HepG2 (cell line): Measurements from ENCODE around the gene CEP43. TPM values are rescaled to one million over a fixed set of nuclear protein-coding genes. Genes with fewer than 3 reads are reported as not detected.

Experiments used
- EEA1 ChIP-seq: sonication (generic); formaldehyde crosslinking; IDR thresholded peaks from 2 replicates; pipeline ENCODE4 v1.5.1; 2020; ENCODE audit warnings: mild to moderate bottlenecking, missing genetic modification reagents, borderline replicate concordance
- FOXP4 ChIP-seq: sonication (generic); formaldehyde crosslinking; IDR thresholded peaks from 2 replicates; pipeline ENCODE4 v1.4.0; 2020; ENCODE audit warnings: missing genetic modification reagents
- HNF1A ChIP-seq, 2 experiments: sonication (generic) in 1 of 2; formaldehyde crosslinking in 1 of 2; IDR thresholded peaks; 2 replicates each; pipeline versions ENCODE4 v1.4.0 to v1.6.1; 2016 to 2020; ENCODE audit warnings: borderline replicate concordance in 1 of 2, low read depth in 1 of 2, mild to moderate bottlenecking in 1 of 2, missing genetic modification reagents in 1 of 2
- LCORL ChIP-seq, 2 experiments: fragments of 450-650 bp in 1 of 2; sonication (generic) in 1 of 2; formaldehyde crosslinking in 1 of 2; IDR thresholded peaks; 2 replicates each; pipeline versions ENCODE4 v1.5.0 to v1.6.1; 2017 to 2020; ENCODE audit warnings: antibody characterized with exemption in 1 of 2, missing genetic modification reagents in 1 of 2
- MTF2 ChIP-seq: sonication (generic); formaldehyde crosslinking; IDR thresholded peaks from 2 replicates; pipeline ENCODE4 v1.5.0; 2020; ENCODE audit warnings: missing genetic modification reagents, borderline replicate concordance
- RBM39 ChIP-seq: fragments of 200-400 bp; formaldehyde crosslinking; IDR thresholded peaks from one replicate; pipeline ENCODE4 v1.6.1; 2018; ENCODE audit warnings: antibody characterized with exemption, mild to moderate bottlenecking, low read depth, low read length; ENCODE audit not compliant: poor library complexity, severe bottlenecking
- ZNF205 ChIP-seq: IDR thresholded peaks from 2 replicates; pipeline ENCODE4 v1.6.1; 2018; ENCODE audit warnings: missing biosample characterization, missing genetic modification reagents
- ZNF224 ChIP-seq: sonication (generic); formaldehyde crosslinking; IDR thresholded peaks from 2 replicates; pipeline ENCODE4 v1.5.0; 2020; ENCODE audit warnings: mild to moderate bottlenecking, missing genetic modification reagents
- ZNF558 ChIP-seq: sonication (generic); formaldehyde crosslinking; IDR thresholded peaks from 2 replicates; pipeline ENCODE4 v1.9.0; 2022; ENCODE audit warnings: mild to moderate bottlenecking, missing genetic modification reagents, borderline replicate concordance
- ZSCAN20 ChIP-seq: sonication (generic); formaldehyde crosslinking; IDR thresholded peaks from 2 replicates; pipeline ENCODE4 v1.4.0; 2020; ENCODE audit warnings: missing genetic modification reagents, mild to moderate bottlenecking, borderline replicate concordance
- ZSCAN22 ChIP-seq: sonication (generic); formaldehyde crosslinking; IDR thresholded peaks from 2 replicates; pipeline ENCODE4 v1.4.0; 2020; ENCODE audit warnings: mild to moderate bottlenecking, missing genetic modification reagents
- polyA plus RNA-seq, 8 experiments: library from polyadenylated mRNA; depleted of rRNA in 3 of 8; stranded (reverse) in 7 of 8; unstranded in 1 of 8; fragments of >200 nt; fragmentation: Illumina TruSeq in 4 of 8; extraction: Trizol in 4 of 8; gene quantifications; 2 replicates each; pipeline versions ENCODE4 v1.2.1 to v1.2.3, GENCODE V29; 2011 to 2016; ENCODE audit warnings: low read depth in 4 of 8, missing spikeins in 1 of 8, mixed read lengths in 1 of 8; ENCODE audit not compliant: insufficient read depth in 1 of 8
- total RNA-seq, 5 experiments: library from RNA; depleted of rRNA; stranded (reverse); fragments of >200 nt; fragmentation: Illumina TruSeq; extraction: Trizol; gene quantifications; 2 replicates each; pipeline ENCODE4 v1.2.3, GENCODE V29; 2016; ENCODE audit warnings: low read depth in 1 of 5
- TF ChIP-seq, protein P1 (sequence below): sonication (generic); formaldehyde crosslinking; IDR thresholded peaks from 2 replicates; pipeline ENCODE4 v1.8.0; 2022; ENCODE audit warnings: low read depth, missing genetic modification reagents
- TF ChIP-seq, protein P2 (sequence below): sonication (generic); formaldehyde crosslinking; IDR thresholded peaks from 2 replicates; pipeline ENCODE4 v1.4.0; 2020; ENCODE audit warnings: missing genetic modification reagents
- TF ChIP-seq, protein P3 (sequence below): fragments of 450-650 bp; IDR thresholded peaks from 2 replicates; pipeline ENCODE4 v1.6.1; 2016

The CEP43 gene
- total and polyA plus RNA-seq, 2 of the 13 experiments (the other 11 are each of a cell fraction or from before 2014, with no cell fraction given) = 29.3 to 73.9 TPM

GRCh38 chr6:166999145-166999883, at the start of gene CEP43 (continued):
- TF ChIP-seq, protein P1, sequence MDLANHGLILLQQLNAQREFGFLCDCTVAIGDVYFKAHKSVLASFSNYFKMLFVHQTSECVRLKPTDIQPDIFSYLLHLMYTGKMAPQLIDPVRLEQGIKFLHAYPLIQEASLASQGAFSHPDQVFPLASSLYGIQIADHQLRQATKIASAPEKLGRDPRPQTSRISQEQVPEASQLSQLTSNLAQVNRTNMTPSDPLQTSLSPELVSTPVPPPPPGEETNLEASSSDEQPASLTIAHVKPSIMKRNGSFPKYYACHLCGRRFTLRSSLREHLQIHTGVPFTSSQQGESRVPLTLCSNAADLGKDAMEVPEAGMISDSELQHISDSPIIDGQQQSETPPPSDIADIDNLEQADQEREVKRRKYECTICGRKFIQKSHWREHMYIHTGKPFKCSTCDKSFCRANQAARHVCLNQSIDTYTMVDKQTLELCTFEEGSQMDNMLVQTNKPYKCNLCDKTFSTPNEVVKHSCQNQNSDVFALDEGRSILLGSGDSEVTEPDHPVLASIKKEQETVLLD (CRISPR knock-in tag) = 0 out of 2 replicates have a peak, but pooled peaks have one; percentile 51
- TF ChIP-seq, protein P2, sequence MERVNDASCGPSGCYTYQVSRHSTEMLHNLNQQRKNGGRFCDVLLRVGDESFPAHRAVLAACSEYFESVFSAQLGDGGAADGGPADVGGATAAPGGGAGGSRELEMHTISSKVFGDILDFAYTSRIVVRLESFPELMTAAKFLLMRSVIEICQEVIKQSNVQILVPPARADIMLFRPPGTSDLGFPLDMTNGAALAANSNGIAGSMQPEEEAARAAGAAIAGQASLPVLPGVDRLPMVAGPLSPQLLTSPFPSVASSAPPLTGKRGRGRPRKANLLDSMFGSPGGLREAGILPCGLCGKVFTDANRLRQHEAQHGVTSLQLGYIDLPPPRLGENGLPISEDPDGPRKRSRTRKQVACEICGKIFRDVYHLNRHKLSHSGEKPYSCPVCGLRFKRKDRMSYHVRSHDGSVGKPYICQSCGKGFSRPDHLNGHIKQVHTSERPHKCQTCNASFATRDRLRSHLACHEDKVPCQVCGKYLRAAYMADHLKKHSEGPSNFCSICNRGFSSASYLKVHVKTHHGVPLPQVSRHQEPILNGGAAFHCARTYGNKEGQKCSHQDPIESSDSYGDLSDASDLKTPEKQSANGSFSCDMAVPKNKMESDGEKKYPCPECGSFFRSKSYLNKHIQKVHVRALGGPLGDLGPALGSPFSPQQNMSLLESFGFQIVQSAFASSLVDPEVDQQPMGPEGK = peak; percentile 68
- TF ChIP-seq ZNF205 (CRISPR knock-in tag) = peak; percentile 64; the same call in 1 of the 2 replicates
- TF ChIP-seq ZNF558 (CRISPR knock-in tag) = peak; percentile 91; the same call in 1 of the 2 replicates
- peak; percentile 97 for TF ChIP-seq RBM39
- TF ChIP-seq FOXP4 (CRISPR knock-in tag) = peak; percentile 24; the same call in 1 of the 2 replicates
- TF ChIP-seq, protein P3, sequence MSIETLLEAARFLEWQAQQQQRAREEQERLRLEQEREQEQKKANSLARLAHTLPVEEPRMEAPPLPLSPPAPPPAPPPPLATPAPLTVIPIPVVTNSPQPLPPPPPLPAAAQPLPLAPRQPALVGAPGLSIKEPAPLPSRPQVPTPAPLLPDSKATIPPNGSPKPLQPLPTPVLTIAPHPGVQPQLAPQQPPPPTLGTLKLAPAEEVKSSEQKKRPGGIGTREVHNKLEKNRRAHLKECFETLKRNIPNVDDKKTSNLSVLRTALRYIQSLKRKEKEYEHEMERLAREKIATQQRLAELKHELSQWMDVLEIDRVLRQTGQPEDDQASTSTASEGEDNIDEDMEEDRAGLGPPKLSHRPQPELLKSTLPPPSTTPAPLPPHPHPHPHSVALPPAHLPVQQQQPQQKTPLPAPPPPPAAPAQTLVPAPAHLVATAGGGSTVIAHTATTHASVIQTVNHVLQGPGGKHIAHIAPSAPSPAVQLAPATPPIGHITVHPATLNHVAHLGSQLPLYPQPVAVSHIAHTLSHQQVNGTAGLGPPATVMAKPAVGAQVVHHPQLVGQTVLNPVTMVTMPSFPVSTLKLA = no peak; the same call in 1 of the 2 replicates
- TF ChIP-seq EEA1 (CRISPR knock-in tag) = peak; percentile 95
- no peak for TF ChIP-seq HNF1A (IDR thresholded peaks at IDR 0.05; ENCODE audit: low read depth)
- 0 out of 2 replicates have a peak, but pooled peaks have one; percentile 46 for TF ChIP-seq HNF1A (CRISPR knock-in tag; IDR thresholded peaks at IDR 0.05; ENCODE audit: borderline replicate concordance)
- TF ChIP-seq MTF2 (CRISPR knock-in tag) = no peak; the same call in 1 of the 2 replicates
- TF ChIP-seq ZSCAN20 (CRISPR knock-in tag) = peak; percentile 23; the same call in 1 of the 2 replicates
- no peak for TF ChIP-seq LCORL (IDR thresholded peaks at IDR 0.05)
- no peak for TF ChIP-seq LCORL (CRISPR knock-in tag; IDR thresholded peaks at IDR 0.05)
- peak; percentile 63; the same call in 1 of the 2 replicates for TF ChIP-seq ZNF224 (CRISPR knock-in tag)
- TF ChIP-seq ZSCAN22 (CRISPR knock-in tag) = no peak
